Nephron progenitor cell (in vitro differentiated cells): ENCODE measurements around the gene PRKCE.

Experiments
- DNase-seq: peaks from one replicate; pipeline ENCODE4 v3.0.0; 2021
- H3K27ac Mint-ChIP-seq: 2 replicates; pipeline ENCODE4 v1.8.0; 2021; ENCODE audit warnings: mild to moderate bottlenecking, moderate library complexity, mixed read lengths
- H3K27me3 Mint-ChIP-seq: 2 replicates; pipeline ENCODE4 v1.8.0; 2021; ENCODE audit warnings: mild to moderate bottlenecking, low read depth, mixed read lengths; ENCODE audit not compliant: poor library complexity
- H3K36me3 Mint-ChIP-seq: 2 replicates; pipeline ENCODE4 v1.8.0; 2021; ENCODE audit warnings: low read depth, mixed read lengths
- H3K4me1 Mint-ChIP-seq: 2 replicates; pipeline ENCODE4 v1.8.0; 2021; ENCODE audit warnings: mixed read lengths
- H3K4me3 Mint-ChIP-seq: 2 replicates; pipeline ENCODE4 v1.8.0; 2021; ENCODE audit warnings: mild to moderate bottlenecking, moderate library complexity, mixed read lengths
- H3K9me3 Mint-ChIP-seq: 2 replicates; pipeline ENCODE4 v1.8.0; 2021; ENCODE audit warnings: mild to moderate bottlenecking, moderate library complexity, mixed read lengths
- CTCF ChIP-seq: fragments of 200-600 bp; sonication (generic); IDR thresholded peaks from 2 replicates; pipeline ENCODE4 v1.5.0; 2021; ENCODE audit warnings: antibody characterized with exemption

The PRKCE gene

GRCh38 chr2:45897842-45898241 lies 246.4 kb downstream of the PRKCE start:
- no peaks in the 10 kb centered on the region for H3K9me3 Mint-ChIP-seq
- DNase-seq, result no peak

GRCh38 chr2:45898819-45899218 lies 247.3 kb downstream of the PRKCE start:
- Mint-ChIP-seq H3K4me1 (peaks cover 5% of the 10 kb centered on the region), H3K4me3 (no peak overlapping the region), H3K9me3 (no peaks in the 10 kb centered on the region), H3K27me3 (peaks cover 5% of the 10 kb centered on the region), H3K36me3 (no peaks in the 10 kb centered on the region), H3K27ac (no peak overlapping the region)
- DNase-seq, result no peak
- TF ChIP-seq CTCF, result no peak

More at GRCh38 chr2:45897842-45898241, 246.4 kb downstream of the PRKCE start:
- TF ChIP-seq CTCF, result no peak
- Mint-ChIP-seq H3K4me3 (no peak overlapping the region), H3K27ac (no peak overlapping the region), H3K27me3 (peaks cover 9% of the 10 kb centered on the region), H3K36me3 (no peaks in the 10 kb centered on the region), H3K4me1 (peaks cover 15% of the 10 kb centered on the region)

- Mint-ChIP-seq H3K4me3 (no peak overlapping the region), H3K9me3 (no peaks in the 10 kb centered on the region), H3K27ac (no peak overlapping the region), H3K4me1 (no peaks in the 10 kb centered on the region), H3K27me3 (peaks cover 5% of the 10 kb centered on the region), H3K36me3 (no peaks in the 10 kb centered on the region)
- DNase-seq, result no peak
- no peak for TF ChIP-seq CTCF
These were observed 248.5 kb downstream of the PRKCE start for GRCh38 chr2:45899926-45900325.

- Mint-ChIP-seq H3K4me3 (no peak overlapping the region), H3K27ac (no peak overlapping the region), H3K4me1 (no peaks in the 10 kb centered on the region), H3K36me3 (no peaks in the 10 kb centered on the region), H3K9me3 (no peaks in the 10 kb centered on the region), H3K27me3 (no peaks in the 10 kb centered on the region)
- DNase-seq, result no peak
- TF ChIP-seq CTCF, result no peak
These were observed 250.1 kb downstream of the PRKCE start for GRCh38 chr2:45901468-45902032.

GRCh38 chr2:45902380-45902779 lies 250.9 kb downstream of the PRKCE start:
- no peak overlapping the region for H3K4me3 Mint-ChIP-seq
- no peaks in the 10 kb centered on the region for H3K9me3 Mint-ChIP-seq
- no peaks in the 10 kb centered on the region for H3K36me3 Mint-ChIP-seq
- no peaks in the 10 kb centered on the region for H3K4me1 Mint-ChIP-seq
- DNase-seq, result no peak
- H3K27ac Mint-ChIP-seq, result peak overlapping the region; percentile 97
- TF ChIP-seq CTCF, result no peak
- H3K27me3 Mint-ChIP-seq, result peaks cover 3% of the 10 kb centered on the region

- H3K36me3 Mint-ChIP-seq, result no peaks in the 10 kb centered on the region
- no peaks in the 10 kb centered on the region for H3K4me1 Mint-ChIP-seq
- H3K27ac Mint-ChIP-seq, result no peak overlapping the region
- no peaks in the 10 kb centered on the region for H3K9me3 Mint-ChIP-seq
- peaks cover 3% of the 10 kb centered on the region for H3K27me3 Mint-ChIP-seq
- TF ChIP-seq CTCF, result no peak
- DNase-seq, result no peak
- H3K4me3 Mint-ChIP-seq, result no peak overlapping the region
These were observed 251.4 kb downstream of the PRKCE start for GRCh38 chr2:45902781-45903375.
